ENCODE data around the gene SEZ6L2.

SEZ6L2 gene

GRCh38 chr16:29899516-29900101, at the start of gene SEZ6L2 (continued):
- TF ChIP-seq ZBTB1 (tag by site-specific recombination; IDR thresholded peaks at IDR 0.05) (no peak), SETDB1 (IDR thresholded peaks at IDR 0.05; ENCODE audit: insufficient read length, low read length) (no peak), ZNF544 (tag by site-specific recombination; IDR thresholded peaks at IDR 0.05) (no peak), ZNF621 (tag by site-specific recombination; IDR thresholded peaks at IDR 0.05) (no peak), REPIN1 (tag by site-specific recombination; IDR thresholded peaks at IDR 0.05; ENCODE audit: low read depth) (0 out of 2 replicates have a peak, but pooled peaks have one; percentile 17), ZNF558 (tag by site-specific recombination; IDR thresholded peaks at IDR 0.05) (no peak), ZFP69B (tag by site-specific recombination; IDR thresholded peaks at IDR 0.05) (no peak), ZNF501 (tag by site-specific recombination; IDR thresholded peaks at IDR 0.05) (no peak), ZNF843 (tag by site-specific recombination; IDR thresholded peaks at IDR 0.05) (0 out of 2 replicates have a peak, but pooled peaks have one; percentile 11), KLF17 (tag by site-specific recombination; IDR thresholded peaks at IDR 0.05) (no peak), ZNF416 (tag by site-specific recombination; IDR thresholded peaks at IDR 0.05) (no peak), ZNF654 (tag by site-specific recombination; IDR thresholded peaks at IDR 0.05; ENCODE audit: low read depth) (no peak), WT1 (tag by site-specific recombination; IDR thresholded peaks at IDR 0.05) (peak; percentile 65; the same call in 1 of the 2 replicates), ZBTB21 (tag by site-specific recombination; IDR thresholded peaks at IDR 0.05) (peak; percentile 33; the same call in 1 of the 2 replicates), ZSCAN23 (tag by site-specific recombination; IDR thresholded peaks at IDR 0.05) (no peak), ZBTB20 (tag by site-specific recombination; IDR thresholded peaks at IDR 0.05) (peak; percentile 91), RBAK (tag by site-specific recombination; IDR thresholded peaks at IDR 0.05) (no peak), TSHZ1 (tag by site-specific recombination; IDR thresholded peaks at IDR 0.05; ENCODE audit: borderline replicate concordance) (no peak), ZNF2 (tag by site-specific recombination; IDR thresholded peaks at IDR 0.05) (0 out of 2 replicates have a peak, but pooled peaks have one; percentile 35), ZNF214 (tag by site-specific recombination; IDR thresholded peaks at IDR 0.05; ENCODE audit: borderline replicate concordance) (no peak), GLIS1 (tag by site-specific recombination; IDR thresholded peaks at IDR 0.05) (peak; percentile 68), ZNF112 (tag by site-specific recombination; IDR thresholded peaks at IDR 0.05) (no peak), ZNF157 (tag by site-specific recombination; IDR thresholded peaks at IDR 0.05) (no peak), ZNF174 (tag by site-specific recombination; IDR thresholded peaks at IDR 0.05) (no peak), ZNF639 (tag by site-specific recombination; IDR thresholded peaks at IDR 0.05) (0 out of 2 replicates have a peak, but pooled peaks have one; percentile 45), PATZ1 (tag by site-specific recombination; IDR thresholded peaks at IDR 0.05) (peak; percentile 60), SP7 (tag by site-specific recombination; IDR thresholded peaks at IDR 0.05) (peak; percentile 73), ZFP3 (tag by site-specific recombination; IDR thresholded peaks at IDR 0.05; ENCODE audit: low read depth) (no peak), ZNF175 (tag by site-specific recombination; IDR thresholded peaks at IDR 0.05) (no peak), ZNF707 (tag by site-specific recombination; IDR thresholded peaks at IDR 0.05) (no peak), ZNF433 (tag by site-specific recombination; IDR thresholded peaks at IDR 0.05; ENCODE audit: low read depth) (no peak), ZNF398 (tag by site-specific recombination; IDR thresholded peaks at IDR 0.05) (peak; percentile 96), IKZF3 (tag by site-specific recombination; IDR thresholded peaks at IDR 0.05) (peak; percentile 70)
